ENCODE data around the gene MACROD2.

- no peak for TF ChIP-seq REST (IDR thresholded peaks at IDR 0.05; ENCODE audit: insufficient read depth in 1 of 2, low read depth in 2 of 2, low read length in 2 of 2)
- TF ChIP-seq SIN3A (IDR thresholded peaks at IDR 0.05; ENCODE audit: borderline replicate concordance, insufficient read depth, low read length), result no peak
- TF ChIP-seq POLR2AphosphoS5 (IDR thresholded peaks at IDR 0.05; ENCODE audit: low read depth, low read length), result no peak
- no peak for TF ChIP-seq TAF1 (IDR thresholded peaks at IDR 0.05; ENCODE audit: borderline replicate concordance, insufficient read depth, low read length)
- no peak for TF ChIP-seq FOXP2 (optimal IDR thresholded peaks at IDR 0.05; ENCODE audit: borderline replicate concordance, extremely low read depth, extremely low read length, insufficient read depth)
Measured at GRCh38 chr20:14757728-14758127, 762.4 kb downstream of the MACROD2 start.
